Omental fat pad (tissue), 4 donors: ENCODE results near the gene SLFN5. TPM values are rescaled to one million over a fixed set of nuclear protein-coding genes. Genes with fewer than 3 reads are reported as not detected.
A peak's percentile ranks its signal among the peaks of the same experiment; 100 is the strongest.
"Not testable (repeated sequence)": the region's sequence is repeated elsewhere in the genome, so short reads cannot be mapped to it uniquely, and the experiment has no call there.

ENCODE experiments used
- ATAC-seq: fragments of 150-250 bp; one replicate; pipeline ENCODE4 v1.9.1; 2016; ENCODE audit warnings: mild to moderate bottlenecking, moderate library complexity; ENCODE audit not compliant: low FRiP score
- DNase-seq: peaks from one replicate; pipeline ENCODE4 v3.0.0-alpha.2; 2019; ENCODE audit warnings: low spot score
- total RNA-seq, 4 donors: library from RNA; depleted of rRNA; stranded (reverse); fragments of >200 nt; gene quantifications; one replicate each; pipeline ENCODE4 v1.1.0, GENCODE V29; 2016
- TF ChIP-seq, protein P1 (sequence below), 3 donors: fragments of 450-650 bp; IDR thresholded peaks; one replicate each; pipeline ENCODE4 v1.5.1; 2016 to 2017; ENCODE audit warnings: antibody characterized with exemption in 3 of 3, mild to moderate bottlenecking in 3 of 3, moderate library complexity in 2 of 3

The SLFN5 gene
- total RNA-seq: 10 to 100 TPM; 18.9 to 53.0 (median 32.5) TPM

- TF ChIP-seq, protein P1, sequence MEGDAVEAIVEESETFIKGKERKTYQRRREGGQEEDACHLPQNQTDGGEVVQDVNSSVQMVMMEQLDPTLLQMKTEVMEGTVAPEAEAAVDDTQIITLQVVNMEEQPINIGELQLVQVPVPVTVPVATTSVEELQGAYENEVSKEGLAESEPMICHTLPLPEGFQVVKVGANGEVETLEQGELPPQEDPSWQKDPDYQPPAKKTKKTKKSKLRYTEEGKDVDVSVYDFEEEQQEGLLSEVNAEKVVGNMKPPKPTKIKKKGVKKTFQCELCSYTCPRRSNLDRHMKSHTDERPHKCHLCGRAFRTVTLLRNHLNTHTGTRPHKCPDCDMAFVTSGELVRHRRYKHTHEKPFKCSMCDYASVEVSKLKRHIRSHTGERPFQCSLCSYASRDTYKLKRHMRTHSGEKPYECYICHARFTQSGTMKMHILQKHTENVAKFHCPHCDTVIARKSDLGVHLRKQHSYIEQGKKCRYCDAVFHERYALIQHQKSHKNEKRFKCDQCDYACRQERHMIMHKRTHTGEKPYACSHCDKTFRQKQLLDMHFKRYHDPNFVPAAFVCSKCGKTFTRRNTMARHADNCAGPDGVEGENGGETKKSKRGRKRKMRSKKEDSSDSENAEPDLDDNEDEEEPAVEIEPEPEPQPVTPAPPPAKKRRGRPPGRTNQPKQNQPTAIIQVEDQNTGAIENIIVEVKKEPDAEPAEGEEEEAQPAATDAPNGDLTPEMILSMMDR (IDR thresholded peaks at IDR 0.05): no peak
- ATAC-seq (peak; percentile 78), DNase-seq (peak; percentile 96)
These were observed at the start of gene SLFN5 for GRCh38 chr17:35242805-35243560. TSS of gene SLFN5 (plus strand) at chr17:35243072. CDS start at chr17:35258691, 15,619 bp downstream.

DNA sequence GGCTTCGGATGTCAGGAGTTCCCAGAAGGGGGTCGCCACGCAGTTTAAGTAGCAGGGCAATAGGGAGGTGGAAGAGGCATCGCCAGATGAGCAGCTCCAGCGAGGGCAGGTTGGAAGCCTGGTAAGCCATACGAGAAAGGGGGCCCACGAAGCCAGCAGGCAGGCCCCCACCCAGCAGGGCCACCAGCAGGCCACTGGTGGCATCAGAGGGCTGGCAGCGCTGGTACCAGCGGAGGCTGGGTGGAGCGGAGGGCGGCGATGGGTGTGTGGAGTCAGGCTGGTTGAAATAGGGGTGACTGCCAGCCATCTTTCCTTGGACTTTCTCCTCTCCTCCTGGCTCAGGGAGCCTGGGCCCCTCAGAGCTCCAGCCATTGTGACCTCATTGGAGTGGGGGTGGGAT, 48.9 kb upstream of the SLFN5 start, which contains the start of gene SLC35G3:
SLC35G3 (minus strand) TSS at position 393 of the 400 bp plus-strand sequence; CDS start at position 307, 86 bp downstream.
- DNase-seq, ATAC-seq: not testable (repeated sequence)

- DNase-seq, ATAC-seq: not testable (repeated sequence)
These were observed 47.8 kb upstream of the SLFN5 start for GRCh38 chr17:35195062-35195461.

DNA sequence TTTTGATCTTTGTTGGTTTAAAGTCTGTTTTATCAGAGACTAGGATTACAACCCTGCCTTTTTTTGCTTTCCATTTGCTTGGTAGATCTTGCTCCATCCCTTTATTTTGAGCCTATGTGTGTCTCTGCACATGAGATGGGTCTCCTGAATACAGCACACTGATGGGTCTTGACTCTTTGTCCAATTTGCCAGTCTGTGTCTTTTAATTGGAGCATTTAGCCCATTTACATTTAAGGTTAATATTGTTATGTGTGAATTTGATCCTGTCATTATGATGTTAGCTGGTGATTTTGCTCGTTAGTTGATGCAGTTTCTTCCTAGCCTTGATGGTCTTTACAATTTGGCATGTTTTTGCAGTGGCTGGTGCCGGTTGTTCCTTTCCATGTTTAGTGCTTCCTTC, 40.3 kb upstream of the SLFN5 start:
- not testable (repeated sequence) for ATAC-seq

GRCh38 chr17:35210741-35211140, 32.1 kb upstream of the SLFN5 start:
- TF ChIP-seq, protein P1 (IDR thresholded peaks at IDR 0.05): no peak
- no peak for ATAC-seq
- no peak for DNase-seq

More for the DNA sequence above, 40.3 kb upstream of the SLFN5 start:
- not testable (repeated sequence) for DNase-seq

- DNase-seq: no peak
- no peak for ATAC-seq
- TF ChIP-seq, protein P1 (IDR thresholded peaks at IDR 0.05): no peak
These were observed 30.2 kb upstream of the SLFN5 start for GRCh38 chr17:35212668-35213067.

DNA sequence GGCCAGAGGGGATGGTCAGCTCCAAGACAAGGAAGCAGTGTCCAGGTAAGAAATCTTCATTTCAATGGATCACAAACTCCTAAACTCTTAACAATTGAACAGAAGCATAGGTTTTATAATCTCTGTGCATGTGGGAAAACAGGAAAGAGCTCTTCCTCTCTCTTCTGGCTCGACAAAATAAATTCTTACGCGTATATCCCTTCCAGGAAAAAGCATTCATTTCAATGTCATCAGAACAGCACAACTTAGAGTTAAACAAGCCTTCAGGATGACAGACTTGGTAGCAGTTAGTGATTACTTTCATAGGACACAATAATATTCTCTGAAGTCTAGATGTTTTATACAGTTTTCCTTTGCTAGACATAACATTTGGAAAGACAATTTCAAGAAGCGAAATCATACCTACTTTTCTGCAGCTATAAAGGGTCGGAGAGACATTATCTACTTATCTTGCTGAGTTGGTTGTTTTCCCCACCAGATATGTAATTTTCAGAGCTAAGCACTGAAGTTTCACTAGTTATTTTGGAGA, 29.4 kb upstream of the SLFN5 start:
- DNase-seq (no peak), ATAC-seq (no peak)

GRCh38 chr17:35214192-35214591, 28.7 kb upstream of the SLFN5 start:
- TF ChIP-seq, protein P1 (IDR thresholded peaks at IDR 0.05): no peak
- DNase-seq (no peak), ATAC-seq (no peak)

More for the DNA sequence above, 29.4 kb upstream of the SLFN5 start:
- TF ChIP-seq, protein P1 (IDR thresholded peaks at IDR 0.05): no peak
